SW 1271 (cell line): Measurements from ENCODE around the gene ATG4B.

Source experiments
- DNase-seq, 2 experiments: peaks; one replicate each; lab custom pipeline; 2025; lab: John Stamatoyannopoulos, UW

Gene ATG4B

DNA sequence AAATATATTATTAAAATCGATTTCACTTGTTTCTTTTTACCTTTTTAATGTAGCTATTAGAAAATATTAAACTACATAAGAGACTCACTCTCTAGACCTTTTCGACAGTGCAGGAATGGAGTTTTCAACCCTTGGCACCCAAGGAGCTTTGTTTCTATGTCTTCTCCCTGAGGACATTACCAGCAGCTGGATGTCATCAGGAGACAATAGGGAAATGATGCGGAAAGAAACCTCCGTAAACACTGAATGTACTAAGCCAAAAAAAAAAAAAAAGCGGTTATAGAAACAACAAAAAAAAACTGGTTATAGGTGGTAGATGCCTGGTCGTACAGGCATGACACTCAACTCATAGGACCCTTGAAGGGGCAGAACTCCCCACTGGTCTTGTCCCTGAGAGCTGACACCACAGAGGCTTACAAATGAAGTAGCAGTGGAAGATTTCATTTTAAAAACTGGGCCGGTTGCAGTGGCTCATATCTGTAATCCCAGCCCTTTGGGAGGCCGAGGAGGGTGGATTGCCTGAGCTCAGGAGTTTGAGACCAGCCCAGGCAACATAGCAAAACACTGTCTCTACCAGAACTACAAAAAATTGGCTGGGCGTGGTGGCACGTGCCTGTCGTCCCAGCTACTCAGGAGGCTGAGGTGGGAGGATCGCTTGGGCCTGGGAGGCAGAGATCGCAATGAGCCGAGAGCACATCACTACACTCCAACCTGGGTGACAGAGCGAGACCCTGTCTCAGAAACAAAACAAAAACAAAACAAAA lies 24.3 kb upstream of the ATG4B start:
- DNase-seq, result no peak

DNA sequence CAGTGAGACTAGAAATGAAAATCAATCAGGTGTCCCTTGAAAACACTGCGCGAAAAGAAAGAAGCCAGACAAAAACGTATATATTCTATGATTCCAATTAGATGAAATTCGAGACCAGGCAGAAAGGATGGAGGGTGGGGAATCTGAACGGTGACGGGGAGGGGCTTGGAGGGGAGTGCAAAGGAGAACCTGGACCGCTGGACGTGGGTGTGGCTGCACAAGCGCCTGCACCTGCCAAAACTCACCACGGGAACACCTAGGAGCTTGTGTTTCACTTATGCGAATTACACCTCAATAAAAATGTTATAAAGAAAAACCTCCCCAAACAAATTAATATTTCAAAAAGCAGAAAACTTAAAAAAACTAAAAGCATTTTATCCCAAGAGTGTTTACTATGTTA lies 22.5 kb upstream of the ATG4B start:
- no peak for DNase-seq

DNA sequence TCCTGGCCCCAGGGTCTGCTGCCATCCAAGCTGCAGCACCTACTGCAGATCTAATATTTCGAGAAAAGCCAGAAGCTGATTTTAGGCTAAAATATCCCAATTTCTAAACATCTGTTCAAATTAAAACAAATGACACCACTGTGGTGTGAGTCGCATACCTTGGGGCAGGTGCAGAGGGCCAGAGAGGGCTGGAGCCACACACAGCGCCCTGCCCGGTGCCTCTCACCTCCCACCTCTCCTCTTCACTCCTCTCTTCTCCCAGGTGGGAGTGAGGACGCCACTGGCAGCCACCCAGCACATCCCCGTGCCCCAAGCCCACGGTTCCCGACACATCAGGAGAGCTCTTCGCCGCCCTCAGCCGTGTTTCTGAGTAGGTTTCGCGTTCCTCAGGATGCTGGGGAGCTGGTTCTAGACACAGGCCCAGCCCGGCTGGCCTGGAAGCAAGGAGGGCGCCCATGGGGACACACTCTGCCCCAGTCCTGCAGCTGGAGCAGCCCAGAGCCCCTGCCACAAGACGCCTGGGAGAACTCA lies 21.9 kb upstream of the ATG4B start:
- DNase-seq, result no peak

DNA sequence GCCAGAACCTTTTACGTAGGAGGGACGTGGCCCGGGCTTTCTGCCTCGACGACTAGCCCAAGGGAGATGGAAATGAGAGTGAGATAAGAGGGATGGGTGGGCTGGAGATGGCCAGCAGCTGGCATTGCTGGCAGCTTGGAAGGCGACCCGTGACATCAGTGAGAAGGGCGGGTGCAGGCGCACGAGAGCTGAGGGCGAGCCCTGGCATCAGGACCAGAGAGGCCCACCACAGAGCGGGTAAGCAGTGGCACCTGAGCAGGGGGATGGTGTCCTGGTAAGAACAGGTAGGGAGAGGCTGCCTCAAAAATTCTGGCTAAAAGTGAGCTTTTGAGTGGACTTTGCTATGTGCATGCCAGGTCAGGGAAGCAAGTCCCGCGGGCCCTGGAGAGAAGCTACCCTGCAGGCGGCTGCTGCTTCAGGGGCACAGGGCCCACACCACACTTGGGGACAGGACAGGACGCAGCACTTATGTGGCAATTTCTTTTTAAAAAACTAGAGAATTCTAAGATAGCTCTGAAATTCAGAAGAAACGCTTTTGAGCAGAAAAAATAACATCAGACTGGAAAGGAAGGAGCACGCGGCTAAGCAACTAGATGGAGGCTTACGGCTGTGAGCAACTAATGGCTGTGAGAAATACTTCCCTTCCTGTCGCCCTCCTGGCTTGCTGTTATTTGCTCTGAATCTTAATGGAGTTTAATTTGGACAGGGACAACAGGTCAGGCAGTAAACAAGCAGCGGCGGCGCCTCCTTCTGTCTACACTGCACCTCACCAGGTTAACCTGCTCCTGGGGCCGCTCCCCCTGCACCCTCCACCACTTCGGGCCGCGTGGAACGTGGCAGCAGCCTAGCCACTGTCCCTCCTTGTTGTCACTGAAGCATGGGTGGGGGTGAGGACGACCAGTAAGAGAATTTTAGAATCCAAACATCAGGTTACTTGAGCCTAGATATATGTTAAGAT lies 21.0 kb upstream of the ATG4B start:
- no peak for DNase-seq

DNA sequence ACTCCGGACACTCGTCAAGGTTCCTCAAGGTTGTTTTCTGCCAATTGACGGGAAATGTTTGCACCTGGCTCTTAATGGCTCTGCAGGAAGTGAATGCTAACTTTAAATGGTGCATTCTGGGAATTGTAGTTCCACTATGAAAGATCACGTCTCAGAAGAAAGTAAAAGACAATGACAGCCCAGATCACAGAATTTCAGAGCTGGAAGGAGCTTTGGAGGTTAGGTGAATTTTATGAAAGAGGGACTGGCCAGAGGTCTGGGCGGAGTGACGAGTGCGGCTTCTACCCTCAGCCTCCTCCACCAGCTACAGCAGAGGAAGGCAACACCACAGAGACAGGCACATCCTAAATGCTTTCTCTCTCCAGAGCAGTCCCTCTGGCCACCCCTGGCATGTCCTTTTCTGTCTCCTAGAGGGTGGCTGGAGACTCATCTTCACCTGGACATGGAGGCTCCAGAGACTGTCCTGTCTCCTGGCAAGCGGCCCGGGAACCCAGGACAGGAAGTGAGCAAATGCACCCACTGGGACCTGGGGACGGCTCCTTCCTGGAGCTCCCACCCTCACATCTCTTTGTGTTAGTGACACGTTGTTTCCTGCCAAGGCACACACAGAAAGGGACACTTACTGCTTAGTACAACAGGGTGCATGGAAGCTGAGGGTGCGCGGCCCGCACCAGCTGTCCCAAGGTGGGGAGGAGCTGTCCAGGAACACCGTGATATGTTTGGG lies 19.9 kb upstream of the ATG4B start:
- DNase-seq, result no peak

DNA sequence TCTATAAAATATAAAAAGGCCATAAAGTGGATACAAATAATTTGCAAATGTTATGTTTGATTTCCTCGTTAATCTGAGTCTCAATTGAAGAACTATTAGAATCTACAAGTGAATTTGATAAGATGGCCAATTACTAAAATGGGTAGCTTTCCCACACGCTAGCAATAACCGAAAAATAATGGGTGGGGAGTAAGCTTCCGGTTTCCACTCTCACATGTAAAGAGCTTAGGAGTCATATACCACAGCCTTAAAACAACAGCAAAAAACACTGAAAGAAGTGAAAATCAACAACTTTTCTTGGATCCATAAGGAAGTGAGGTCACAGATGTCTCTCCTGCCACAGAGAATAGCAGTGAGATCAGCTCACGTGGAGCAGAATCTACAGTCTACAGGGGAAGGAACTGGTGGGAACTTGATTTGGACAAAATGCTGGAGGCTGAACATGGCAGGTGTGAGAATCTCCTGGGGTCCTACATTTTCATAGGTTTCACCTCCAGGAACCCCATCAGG lies 19.1 kb upstream of the ATG4B start:
- no peak for DNase-seq

DNA sequence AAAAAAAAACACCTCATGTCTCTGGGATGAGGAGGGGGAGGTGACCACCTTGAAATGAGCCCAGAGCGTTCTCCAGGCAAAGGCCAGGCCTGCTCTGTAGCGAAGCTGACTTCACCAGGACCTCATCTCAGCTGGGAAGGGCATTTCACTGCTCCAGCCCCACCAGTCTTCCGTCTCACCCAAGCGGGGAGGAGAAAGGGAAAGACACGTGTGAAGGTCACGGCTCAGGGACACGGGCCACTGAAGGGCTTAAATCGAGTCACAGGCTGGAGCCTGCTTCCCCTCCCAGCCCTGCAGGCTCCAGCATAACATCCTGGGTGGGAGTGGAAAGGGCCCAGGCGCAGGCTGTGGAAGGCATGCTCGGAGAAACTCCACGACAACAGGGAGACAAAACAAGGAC lies 18.7 kb upstream of the ATG4B start:
- no peak for DNase-seq

DNA sequence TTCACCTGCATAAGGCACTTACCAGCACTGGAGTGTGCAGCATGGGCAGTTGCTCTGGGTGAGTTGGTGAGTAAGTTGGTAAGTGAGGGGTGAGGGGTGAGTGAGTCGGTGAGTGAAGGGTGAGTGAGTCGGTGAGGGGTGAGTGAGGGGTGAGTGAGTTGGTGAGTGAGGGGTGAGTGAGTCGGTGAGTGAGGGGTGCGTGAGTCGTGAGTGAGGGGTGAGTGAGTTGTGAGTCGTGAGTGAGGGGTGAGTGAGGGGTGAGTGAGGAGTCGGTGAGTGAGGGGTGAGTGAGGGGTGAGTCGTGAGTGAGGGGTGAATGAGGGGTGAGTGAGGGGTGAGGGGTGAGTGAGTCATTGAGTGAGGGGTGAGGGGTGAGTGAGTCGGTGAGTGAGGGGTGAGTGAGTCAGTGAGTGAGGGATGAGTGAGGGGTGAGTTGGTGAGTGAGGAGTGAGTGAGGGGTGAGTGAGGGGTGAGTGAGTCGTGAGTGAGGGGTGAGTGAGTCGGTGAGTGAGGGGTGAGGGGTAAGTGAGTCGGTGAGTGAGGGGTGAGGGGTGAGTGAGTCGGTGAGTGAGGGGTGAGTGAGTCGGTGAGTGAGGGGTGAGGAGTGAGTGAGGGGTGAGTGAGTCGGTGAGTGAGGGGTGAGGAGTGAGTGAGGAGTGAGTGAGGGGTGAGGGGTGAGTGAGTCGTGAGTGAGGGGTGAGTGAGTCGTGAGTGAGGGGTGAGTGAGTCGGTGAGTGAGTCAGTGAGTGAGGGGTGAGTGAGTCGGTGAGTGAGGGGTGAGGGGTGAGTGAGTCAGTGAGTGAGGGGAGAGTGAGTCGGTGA lies 17.7 kb upstream of the ATG4B start:
- DNase-seq, result no peak

DNA sequence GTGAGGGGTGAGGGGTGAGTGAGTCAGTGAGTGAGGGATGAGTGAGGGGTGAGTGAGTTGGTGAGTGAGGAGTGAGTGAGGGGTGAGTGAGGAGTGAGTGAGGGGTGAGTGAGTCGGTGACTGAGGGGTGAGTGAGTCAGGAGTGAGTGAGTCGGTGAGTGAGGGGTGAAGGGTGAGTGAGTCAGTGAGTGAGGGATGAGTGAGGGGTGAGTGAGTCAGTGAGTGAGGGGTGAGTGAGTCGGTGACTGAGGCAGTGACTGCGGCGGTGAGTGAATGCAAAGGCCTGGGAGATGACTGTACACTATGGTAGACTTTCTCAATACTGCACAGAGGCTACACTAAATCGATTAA lies 17.1 kb upstream of the ATG4B start:
- no peak for DNase-seq

DNA sequence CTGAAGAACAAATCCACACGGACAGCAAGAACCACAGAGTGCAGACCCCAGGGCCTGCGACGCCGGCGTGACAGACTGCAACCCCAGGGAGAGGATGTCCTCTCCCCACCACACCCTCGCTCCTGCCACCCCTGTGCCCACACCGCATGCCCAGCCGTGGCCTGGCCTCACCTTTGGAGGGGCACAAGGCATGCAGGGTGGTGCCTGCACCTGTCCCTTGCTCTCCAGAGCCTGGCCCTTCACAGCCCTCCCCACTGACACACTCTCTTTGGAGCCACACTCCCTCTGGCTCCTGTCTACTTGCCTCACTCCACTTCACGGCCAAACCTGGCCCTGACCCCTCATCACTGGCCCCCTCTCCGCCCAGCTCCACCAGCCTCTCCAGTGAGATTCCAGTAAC lies 9.8 kb upstream of the ATG4B start:
- no peak for DNase-seq

DNA sequence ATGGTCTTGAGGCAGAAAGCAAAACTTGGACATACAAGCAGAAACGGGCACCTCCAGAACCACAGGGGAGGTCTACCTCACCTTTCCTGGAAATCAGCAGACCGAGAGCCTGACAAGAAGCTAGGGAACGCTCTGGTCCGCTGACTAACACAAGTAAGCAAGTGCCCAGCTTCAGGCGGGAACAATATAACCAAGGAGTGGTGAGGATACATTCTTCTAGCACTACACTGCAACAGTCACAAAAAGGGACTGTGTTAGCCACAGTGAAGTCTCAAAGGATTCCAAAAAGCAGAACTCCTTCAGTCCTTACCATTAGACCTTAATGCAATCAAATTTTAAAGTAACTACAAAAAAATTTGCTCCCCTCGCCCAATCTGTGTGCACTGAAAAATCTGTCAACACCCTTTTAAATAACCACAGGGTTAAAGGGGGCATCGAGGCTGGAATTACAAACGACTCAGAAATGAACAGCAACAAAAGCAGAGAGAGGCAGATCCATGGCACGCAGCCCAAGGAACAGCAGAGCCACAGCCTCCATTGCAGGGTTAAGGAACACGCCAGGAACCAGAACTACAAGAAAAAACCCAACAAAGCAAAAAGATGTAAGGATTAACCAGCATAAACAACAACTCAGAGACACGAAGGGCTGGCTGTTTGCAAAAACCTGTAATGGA lies 7.6 kb upstream of the ATG4B start:
- no peak for DNase-seq

DNA sequence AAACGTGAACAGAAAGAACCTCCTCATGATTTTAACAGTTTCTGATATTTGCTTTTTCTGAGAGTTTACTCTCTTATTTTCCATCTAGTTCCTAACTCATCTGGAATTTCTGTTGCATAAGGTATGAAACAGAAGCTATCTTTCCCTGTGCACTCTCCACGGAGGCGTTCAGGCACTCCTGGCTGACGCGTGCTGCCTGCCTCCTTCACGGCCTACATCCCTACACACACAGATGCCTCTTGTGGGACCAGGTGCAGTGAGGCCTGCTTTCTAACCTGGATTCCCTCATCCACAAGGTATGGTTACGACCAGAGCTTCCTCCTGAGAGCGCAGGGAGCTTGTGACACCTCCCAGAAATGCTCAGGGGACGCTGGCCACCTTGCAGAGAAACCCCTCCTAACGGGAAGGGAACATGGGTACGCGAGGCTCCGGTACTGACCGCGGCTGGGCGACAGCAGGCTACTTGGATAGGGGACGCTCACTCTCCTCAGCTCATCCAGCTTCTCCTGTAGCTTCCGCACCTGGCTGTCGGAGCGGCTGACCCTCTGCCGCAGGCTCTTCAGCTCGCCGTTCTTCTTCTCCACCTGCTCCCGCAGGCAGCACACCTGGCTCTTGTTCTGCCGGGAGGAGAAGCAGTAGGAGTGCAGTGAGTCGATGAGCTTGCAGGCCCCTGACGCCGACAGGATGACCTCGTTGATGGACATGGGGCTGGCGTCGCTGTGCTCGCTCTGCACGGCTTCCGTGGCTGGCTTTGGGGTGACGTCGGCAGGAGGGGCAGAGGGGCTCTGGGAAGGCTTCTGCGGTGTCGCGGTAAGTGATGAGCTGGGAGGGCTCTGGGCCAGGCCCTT lies 4.8 kb upstream of the ATG4B start:
- DNase-seq, result no peak

DNA sequence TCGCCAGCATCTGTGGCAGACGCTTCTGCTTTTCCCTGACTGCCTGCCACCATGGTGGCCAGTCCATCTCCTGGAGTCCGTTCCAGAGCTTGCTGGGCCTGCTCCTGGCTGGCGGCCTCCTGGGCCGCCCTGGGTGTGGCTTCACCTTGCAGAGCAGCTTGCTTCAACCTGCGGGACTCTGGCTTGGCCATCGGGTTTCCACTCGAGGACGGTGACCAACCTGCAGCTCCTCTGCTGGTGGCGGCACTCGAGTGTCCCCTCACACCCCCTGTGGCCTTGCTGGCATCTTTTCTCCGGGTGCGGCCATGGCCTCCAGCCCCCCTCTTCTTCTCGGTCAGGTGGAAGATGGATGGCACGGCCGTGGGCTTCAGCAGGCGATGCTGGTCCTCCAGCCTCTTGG lies 3.9 kb upstream of the ATG4B start:
- DNase-seq, result no peak

DNA sequence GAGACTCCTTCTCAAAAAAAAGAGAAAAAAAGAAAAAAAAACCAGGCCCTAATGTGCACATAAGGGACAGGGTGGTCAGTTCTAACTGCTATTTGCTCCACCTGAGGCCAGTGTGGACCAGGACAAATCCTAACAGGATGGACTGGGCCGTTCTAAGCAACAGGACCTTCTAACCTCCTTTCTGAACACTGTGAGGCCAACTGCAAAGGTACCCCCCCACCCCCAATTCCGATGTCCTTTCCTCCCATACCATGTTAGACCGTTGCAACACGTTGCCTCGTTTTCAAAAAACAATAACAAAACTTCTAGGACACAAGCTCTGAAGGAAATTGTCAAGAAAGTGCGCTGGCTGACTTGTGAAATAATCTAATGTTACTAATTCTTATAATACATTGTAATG lies 1.7 kb upstream of the ATG4B start:
- no peak for DNase-seq

DNA sequence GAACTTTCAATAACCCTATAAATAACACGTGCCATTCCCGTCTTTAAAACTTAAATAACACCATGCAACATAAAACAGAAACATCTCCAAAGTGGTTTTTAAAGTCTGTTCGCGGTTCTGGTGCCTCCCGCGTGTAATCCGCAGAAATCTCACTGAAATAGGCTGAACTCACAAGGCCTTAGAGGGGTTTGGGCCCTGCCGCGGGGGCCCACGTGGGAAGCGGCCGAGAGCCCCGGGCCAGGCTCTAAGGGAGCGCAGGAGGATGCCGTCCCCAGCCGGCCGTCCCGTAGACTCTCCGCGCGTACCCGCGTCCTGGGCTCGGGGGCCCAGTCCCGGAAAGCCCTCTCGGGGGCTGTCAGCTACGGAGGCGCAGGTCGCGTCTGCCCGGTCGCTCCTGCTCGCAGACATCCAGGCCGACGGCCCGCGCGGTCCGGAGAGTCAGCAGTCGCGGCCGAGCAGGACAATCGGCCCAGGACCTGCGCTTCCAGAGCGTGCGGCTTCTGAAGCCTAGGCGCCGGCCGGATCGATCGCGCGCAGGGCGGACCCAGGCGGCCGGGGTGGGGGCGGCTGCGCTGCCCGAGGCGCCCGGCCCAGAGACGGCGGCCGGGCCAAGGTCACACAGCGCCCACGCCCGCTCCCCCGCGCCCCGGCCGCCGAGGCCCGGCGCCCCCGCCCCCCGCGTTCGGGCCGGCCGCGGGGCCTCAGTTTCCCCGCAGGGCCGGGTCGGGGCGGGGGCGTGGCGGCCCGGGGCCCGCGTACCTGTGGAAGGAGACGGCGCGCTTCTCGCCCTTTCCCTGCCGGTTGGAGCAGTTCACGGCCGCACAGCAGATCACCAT lies 1.1 kb upstream of the ATG4B start:
- DNase-seq, result no peak

DNA sequence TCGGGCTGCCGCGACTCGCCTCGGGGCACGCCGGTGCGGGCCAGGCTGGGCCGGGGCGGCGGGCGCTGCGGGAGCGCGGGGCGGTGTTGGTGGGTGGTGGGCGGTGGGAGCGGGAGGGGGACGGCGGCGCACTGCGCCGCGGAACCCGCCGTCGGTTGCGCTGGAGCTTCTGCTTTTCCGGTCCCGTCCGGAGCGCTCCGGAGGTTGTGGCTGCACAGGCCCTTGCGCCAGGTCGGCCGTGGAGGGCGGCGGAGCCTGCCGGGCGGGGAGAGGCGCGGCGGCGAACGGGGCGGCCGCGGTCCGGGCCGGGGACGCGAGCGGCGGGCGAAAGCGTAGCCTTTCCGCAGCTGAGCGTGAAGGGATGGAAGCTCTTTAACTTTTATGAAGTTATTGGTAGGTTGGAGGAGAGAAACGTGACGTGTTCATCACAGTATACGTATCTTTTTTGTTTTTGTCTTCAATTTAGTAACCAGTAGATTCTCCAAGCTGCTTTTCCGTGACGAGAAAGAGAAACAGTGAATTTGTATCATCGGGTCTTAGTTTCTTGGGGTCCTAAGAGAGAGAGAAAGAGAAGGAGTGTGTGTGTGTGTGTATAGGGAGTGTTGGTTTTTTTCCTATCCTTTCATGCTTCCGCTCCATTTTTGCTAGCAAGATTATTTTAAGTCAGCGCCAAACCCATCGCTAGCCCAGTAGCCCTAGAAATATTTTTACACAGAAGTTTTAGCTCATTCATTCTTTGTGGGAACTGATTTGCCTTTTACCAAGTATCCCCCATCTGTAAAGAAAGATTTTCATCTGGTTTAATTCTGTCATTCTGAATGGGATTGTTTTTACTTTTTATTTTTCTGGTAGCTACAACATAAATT lies 535 bp downstream of the ATG4B start:
- DNase-seq, result no peak

DNA sequence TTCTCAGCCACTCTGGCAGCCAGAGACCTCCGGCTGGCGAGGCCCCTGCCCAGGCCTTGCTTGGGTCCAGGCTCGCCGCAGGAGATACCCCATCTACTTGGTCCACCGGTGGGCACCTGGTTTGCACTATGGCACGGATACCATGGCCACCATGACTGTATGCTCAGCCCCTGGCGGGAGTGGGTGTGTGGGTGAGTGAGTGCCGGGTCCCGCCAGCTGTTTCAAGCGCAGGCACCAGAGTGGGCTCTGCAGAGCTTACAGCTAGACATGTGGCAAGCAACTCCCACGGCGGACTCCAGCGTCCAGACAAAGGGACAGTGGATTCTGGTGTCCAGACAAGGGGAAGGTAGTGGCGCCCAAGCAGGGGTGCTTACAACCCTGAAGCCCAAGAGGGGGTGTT lies 1.4 kb downstream of the ATG4B start:
- no peak for DNase-seq

DNA sequence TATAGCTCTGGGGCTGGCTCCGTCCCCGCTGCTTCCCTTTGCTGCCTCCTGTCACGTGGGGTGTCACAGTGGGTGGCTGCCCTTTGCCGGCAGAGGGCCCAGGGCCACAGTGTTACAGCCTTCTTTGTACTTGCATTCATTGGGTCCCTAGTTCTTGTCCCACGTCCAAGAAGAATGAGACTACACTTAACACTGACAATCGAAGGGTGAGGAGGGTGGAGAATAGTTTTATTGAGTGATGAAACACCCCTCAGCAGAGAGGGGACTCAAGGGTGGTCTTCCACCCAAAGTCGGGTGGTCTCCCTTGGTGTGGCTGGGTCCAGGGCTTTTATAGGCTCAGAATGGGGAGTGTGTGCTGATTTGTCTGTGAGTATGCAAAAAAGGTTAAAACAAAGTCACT lies 1.9 kb downstream of the ATG4B start:
- no peak for DNase-seq
